GM12873 (cell line): ENCODE data around the gene PDIA6.

Experiments
- CTCF ChIP-seq: IDR thresholded peaks from 2 replicates; pipeline ENCODE4 v1.5.1; 2012; ENCODE audit warnings: low read depth, mild to moderate bottlenecking, moderate library complexity, low read length, control low read depth; ENCODE audit not compliant: insufficient read depth; ENCODE audit errors: missing control alignments

PDIA6 gene

GRCh38 chr2:10848541-10848940, 36.0 kb upstream of the PDIA6 start:
- TF ChIP-seq CTCF, result no peak

- TF ChIP-seq CTCF, result no peak
These were observed 34.4 kb upstream of the PDIA6 start for GRCh38 chr2:10847008-10847407.

- no peak for TF ChIP-seq CTCF
These were observed 33.7 kb upstream of the PDIA6 start for GRCh38 chr2:10846110-10846861.

- TF ChIP-seq CTCF, result no peak
These were observed 33.1 kb upstream of the PDIA6 start for GRCh38 chr2:10845640-10846039.

GRCh38 chr2:10844097-10844496, 31.5 kb upstream of the PDIA6 start:
- no peak for TF ChIP-seq CTCF

- TF ChIP-seq CTCF, result no peak
These were observed 29.9 kb upstream of the PDIA6 start for GRCh38 chr2:10842506-10842905.

GRCh38 chr2:10841547-10842219, 29.1 kb upstream of the PDIA6 start:
- TF ChIP-seq CTCF, result no peak
